AG09319 (cell line): ENCODE measurements around the gene FXYD5.
A peak's percentile ranks its signal among the peaks of the same experiment; 100 is the strongest.

ENCODE experiments used
- DNase-seq: peaks from one replicate; pipeline ENCODE4 v3.0.0-alpha.2; 2010; ENCODE audit warnings: low read depth; ENCODE audit errors: extremely low read depth
- TF ChIP-seq, protein P1 (sequence below): IDR thresholded peaks from 2 replicates; pipeline ENCODE4 v1.5.1; 2011; ENCODE audit warnings: low read depth, mild to moderate bottlenecking, inconsistent platforms, low read length, moderate library complexity

Gene FXYD5, protein sequence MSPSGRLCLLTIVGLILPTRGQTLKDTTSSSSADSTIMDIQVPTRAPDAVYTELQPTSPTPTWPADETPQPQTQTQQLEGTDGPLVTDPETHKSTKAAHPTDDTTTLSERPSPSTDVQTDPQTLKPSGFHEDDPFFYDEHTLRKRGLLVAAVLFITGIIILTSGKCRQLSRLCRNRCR

DNA sequence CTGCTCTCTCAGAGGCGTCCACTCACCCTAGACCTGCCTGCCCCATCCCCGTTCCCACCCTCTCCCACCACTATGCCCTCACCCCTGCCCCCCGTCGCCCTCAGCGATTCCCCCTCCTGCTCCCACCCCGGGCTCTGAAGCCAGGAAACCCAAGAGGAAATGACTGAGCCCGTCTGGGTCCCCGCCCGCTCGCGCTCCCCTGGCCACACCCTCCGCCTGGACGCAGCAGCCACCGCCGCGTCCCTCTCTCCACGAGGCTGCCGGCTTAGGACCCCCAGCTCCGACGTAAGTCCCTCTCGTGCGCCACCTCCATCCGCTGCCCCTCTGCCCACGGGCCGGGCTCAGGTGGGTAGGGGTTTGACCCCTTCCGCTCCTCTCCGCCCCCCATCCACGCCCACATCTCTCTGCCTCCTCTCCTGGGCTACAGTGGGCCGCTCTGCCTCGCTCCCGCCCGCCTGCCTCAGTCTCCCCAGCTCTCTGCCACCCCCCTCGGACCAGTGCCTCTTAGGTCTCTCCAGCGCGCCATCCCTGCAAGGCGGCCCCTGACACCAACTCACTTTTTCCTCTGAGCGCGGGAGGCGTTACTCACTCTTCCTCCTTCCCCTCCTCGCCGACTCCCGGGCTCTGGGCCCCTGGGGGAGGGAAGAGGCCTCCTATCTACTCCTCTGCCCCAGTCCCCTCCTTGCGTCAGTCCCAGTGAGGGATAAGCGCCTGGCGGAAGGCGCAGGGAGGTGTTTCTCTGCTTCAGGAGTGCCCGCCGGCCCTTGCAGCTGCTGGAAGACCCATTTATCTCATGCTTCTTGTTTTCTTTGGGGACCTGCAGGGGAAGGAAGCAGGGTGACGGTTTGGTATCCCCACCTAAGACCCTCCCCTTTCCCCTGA is at the start of gene FXYD5:
Gene FXYD5, plus strand, starts transcription at position 211 of the 882 bp plus-strand sequence. CDS start 816 bp downstream, outside the sequence.
- DNase-seq = peak; percentile 34

DNA sequence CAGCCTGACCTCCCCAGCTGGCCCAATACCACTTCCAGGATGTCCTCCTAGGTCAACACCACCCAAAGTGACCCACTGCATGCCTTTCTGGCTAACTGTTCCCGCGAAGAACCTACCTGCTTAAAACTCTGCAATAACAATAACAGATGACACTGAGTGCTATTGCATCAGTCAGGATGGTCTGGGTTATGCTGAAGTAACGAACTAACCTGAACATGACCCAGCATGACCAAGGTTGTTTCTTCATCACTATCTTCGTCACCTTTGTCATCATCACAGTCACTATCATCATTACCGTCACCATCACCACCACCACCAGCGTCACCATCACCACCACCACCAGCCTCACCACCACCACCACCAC is 49.5 kb upstream of the FXYD5 start:
- TF ChIP-seq, protein P1, sequence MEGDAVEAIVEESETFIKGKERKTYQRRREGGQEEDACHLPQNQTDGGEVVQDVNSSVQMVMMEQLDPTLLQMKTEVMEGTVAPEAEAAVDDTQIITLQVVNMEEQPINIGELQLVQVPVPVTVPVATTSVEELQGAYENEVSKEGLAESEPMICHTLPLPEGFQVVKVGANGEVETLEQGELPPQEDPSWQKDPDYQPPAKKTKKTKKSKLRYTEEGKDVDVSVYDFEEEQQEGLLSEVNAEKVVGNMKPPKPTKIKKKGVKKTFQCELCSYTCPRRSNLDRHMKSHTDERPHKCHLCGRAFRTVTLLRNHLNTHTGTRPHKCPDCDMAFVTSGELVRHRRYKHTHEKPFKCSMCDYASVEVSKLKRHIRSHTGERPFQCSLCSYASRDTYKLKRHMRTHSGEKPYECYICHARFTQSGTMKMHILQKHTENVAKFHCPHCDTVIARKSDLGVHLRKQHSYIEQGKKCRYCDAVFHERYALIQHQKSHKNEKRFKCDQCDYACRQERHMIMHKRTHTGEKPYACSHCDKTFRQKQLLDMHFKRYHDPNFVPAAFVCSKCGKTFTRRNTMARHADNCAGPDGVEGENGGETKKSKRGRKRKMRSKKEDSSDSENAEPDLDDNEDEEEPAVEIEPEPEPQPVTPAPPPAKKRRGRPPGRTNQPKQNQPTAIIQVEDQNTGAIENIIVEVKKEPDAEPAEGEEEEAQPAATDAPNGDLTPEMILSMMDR = no peak
- DNase-seq = no peak

More for the DNA sequence above, at the start of gene FXYD5:
- TF ChIP-seq, protein P1 = no peak; the same call in none of the 2 replicates

DNA sequence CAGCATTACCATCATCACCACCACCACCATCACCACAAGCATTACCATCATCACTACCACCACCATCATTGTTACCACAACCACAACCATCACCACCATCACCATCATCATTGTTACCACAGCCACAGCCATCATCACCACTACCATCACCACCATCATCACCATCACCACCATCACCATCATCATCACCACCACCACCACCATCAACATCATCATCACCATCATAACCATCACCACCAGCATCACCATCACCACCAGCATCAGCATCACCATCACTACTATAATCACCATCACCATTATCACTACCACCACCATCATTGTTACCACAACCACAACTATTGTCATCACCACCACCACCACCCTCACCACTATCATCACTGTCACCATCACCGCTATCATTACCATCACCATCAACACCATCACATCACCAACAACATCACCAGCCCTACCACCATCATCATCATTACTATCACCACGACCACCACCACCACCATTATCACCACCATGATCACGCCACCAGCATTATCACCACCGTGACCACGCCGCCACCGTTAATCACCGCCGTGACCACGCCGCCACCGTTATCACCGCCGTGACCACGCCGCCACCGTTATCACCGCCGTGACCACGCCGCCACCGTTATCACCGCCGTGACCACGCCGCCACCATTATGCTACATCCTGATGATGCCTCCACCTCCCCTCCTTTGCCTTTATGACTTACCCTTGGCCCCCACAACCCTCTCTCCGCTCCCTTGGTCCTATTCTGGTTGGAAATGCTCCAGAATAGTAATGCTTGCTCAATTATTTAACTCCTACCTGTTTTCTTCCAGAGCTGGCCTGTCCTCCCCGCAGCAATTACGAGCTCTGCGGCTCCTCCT is 48.9 kb upstream of the FXYD5 start:
- DNase-seq = no peak
- TF ChIP-seq, protein P1 = no peak

DNA sequence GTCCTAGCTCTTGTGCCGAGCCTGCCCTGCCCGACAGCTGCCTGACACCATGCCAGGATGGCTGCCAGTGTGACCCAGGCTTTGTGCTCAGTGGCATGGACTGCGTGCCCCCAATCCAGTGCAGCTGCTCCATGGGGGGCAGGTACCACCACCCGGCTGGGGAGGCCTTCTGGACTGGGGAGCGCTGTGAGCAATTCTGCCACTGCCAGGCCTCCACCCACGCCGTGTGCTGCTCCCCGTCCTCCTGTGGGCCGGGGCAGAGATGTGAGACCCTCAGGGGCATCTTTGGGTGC is 48.3 kb upstream of the FXYD5 start:
- DNase-seq = no peak
- TF ChIP-seq, protein P1 = no peak

DNA sequence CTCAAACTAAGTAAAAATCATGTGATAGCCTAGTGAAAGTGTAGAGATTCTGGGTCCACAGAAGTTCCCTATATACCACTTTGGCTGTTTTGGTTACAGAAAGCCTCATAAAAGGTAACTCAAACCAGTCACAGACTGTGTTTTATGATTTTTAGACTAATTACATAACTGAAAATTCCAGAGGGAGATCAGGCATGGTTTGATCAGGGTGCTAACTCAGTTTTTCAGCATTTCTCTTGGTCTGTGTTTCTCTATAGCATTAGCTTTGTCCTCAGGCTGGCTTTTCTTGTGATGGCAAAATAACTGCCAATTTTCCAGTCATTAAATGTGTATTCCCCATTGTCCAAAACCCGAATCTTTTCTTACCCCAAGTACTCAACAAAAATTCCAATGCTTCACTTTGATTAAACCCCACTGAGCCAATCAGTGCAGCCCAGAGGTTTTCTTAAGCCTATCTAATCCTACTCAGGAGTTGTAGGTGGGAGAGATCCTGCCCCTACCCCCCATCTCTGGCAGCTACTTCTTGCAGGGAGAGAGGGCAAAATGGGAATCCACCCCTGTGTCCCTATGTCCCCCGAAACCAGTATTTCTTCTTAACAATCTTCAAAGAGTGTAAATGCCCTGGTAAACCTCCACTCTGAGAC is 47.5 kb upstream of the FXYD5 start:
- no peak for DNase-seq

DNA sequence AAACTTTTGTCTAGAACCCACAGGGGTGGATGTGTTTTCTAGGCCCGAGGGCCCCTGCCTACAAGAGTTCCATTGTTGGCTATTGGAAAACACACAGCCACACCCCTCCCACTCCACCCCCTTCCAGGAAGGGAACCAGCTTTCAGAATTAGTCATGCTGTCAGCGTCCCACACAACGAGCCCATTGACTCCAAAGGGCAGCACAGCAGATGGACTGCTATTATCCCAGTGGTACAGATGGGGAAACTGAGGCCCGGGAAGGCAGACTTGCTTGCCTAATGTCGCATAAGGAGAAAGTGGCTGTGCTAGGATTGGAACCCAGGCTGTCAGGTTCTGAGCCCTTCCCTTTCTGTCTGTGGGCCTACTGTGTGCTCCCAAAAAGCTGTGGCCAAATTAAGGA is 47.0 kb upstream of the FXYD5 start:
- DNase-seq = no peak
- TF ChIP-seq, protein P1 = no peak

More for the DNA sequence above, 47.5 kb upstream of the FXYD5 start:
- TF ChIP-seq, protein P1 = no peak
